Left colon (tissue), 2 donors: Measurements from ENCODE around the gene TMF1. TPM values are rescaled to one million over a fixed set of nuclear protein-coding genes. Genes with fewer than 3 reads are reported as not detected.

Experiments used
- ATAC-seq: fragments of 200-7000 bp; cut with Tn5 transposase; one replicate; pipeline ENCODE4 v1.9.1; 2020; ENCODE audit warnings: mild to moderate bottlenecking, moderate library complexity
- DNase-seq, 2 donors: peaks; one replicate each; pipeline ENCODE4 v3.0.0-alpha.2; 2020
- intact Hi-C, 2 donors: fragments of 100-400 bp; cut with DNase I in 1 of 2; cut with micrococcal nuclease in 1 of 2; formaldehyde crosslinking; loops; one replicate each; pipeline versions ENCODE4 v1.11.2 to v1.14.0; 2022; cut with DNase I, micrococcal nuclease
- long read RNA-seq: library from polyadenylated mRNA; unstranded; transcript quantifications from one replicate; pipeline ENCODE4 v2.0.0, GENCODE V29; 2021
- total RNA-seq, 2 donors: library from RNA; stranded (reverse); fragmentation: NEBNext Ultra II Directional; extraction: Animal tissue kit (Norgen Biotek cat#: 25700); gene quantifications; one replicate each; pipeline ENCODE4 v1.2.1, GENCODE V29; 2021
- donor health status: DM: no; HTN: no; CAD: no.
- donor health status: DM: yes; HTN: yes; CAD: no.

The TMF1 gene, protein sequence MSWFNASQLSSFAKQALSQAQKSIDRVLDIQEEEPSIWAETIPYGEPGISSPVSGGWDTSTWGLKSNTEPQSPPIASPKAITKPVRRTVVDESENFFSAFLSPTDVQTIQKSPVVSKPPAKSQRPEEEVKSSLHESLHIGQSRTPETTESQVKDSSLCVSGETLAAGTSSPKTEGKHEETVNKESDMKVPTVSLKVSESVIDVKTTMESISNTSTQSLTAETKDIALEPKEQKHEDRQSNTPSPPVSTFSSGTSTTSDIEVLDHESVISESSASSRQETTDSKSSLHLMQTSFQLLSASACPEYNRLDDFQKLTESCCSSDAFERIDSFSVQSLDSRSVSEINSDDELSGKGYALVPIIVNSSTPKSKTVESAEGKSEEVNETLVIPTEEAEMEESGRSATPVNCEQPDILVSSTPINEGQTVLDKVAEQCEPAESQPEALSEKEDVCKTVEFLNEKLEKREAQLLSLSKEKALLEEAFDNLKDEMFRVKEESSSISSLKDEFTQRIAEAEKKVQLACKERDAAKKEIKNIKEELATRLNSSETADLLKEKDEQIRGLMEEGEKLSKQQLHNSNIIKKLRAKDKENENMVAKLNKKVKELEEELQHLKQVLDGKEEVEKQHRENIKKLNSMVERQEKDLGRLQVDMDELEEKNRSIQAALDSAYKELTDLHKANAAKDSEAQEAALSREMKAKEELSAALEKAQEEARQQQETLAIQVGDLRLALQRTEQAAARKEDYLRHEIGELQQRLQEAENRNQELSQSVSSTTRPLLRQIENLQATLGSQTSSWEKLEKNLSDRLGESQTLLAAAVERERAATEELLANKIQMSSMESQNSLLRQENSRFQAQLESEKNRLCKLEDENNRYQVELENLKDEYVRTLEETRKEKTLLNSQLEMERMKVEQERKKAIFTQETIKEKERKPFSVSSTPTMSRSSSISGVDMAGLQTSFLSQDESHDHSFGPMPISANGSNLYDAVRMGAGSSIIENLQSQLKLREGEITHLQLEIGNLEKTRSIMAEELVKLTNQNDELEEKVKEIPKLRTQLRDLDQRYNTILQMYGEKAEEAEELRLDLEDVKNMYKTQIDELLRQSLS
- 10 to 100 TPM; 44.7 to 47.2 TPM for total RNA-seq
- long read RNA-seq, full-length matches to known transcripts = 12 of 77 reads
- long read RNA-seq, partial matches to known transcripts = 59 of 77 reads
- long read RNA-seq, other reads (novel, unspliced or antisense) = 6 of 77 reads

DNA sequence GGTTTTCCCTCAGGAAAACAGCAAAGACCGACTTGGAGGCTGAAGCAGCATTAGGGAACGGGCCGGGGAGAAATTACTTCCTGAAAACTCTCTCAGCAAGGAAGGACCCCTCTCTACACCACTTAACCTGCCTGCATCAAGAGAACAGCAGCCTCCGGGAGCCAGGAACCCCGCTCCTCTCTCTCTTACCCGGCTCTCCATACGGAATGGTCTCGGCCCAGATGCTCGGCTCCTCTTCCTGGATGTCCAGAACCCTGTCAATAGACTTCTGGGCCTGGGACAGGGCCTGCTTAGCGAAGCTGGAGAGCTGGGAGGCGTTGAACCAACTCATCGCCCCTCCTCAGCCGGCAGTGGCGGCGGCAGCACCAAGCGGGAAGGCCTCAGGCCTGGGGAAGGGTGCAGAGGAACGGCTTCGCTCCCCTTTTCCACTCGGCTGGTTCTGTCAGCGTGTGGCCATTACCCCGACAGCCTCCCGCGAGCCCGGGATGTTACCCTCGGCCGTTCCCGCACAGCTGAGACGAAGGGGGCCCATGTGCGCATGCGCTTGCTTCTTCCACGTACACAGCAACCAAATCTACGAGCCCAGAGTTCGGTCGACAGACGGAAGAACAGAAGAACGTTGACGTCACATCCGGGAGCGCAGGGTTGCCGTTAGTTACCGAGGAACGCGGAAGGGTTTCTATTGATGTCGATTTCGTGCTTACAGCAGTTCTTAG, at the start of gene TMF1:
Gene TMF1 (minus strand): TSS at position 578 of the 716 bp plus-strand sequence. CDS start 247 bp downstream, at position 331.
- intact Hi-C loops = no loop called here
- ATAC-seq = peak; percentile 93
- peak; percentile 98 to 99 for DNase-seq

DNA sequence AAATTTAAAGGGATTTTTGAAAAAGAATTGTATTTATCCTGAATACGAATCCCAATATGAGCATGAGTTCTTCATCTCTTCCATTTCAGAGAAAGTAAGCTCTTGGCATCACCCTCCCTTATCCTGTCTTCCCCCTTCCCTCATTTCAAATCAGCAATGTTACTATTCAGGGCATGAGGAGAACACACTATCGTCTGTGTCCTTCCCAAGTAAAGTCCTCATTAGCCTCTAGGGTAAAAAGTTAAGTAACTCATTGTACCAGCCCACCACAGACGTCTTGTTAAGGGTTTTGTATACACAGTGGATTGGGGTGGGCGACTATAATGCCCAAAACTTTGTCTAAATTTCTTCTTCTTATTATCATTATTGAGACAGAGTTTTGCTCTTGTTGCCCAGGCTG, 47.4 kb upstream of the TMF1 start:
- DNase-seq (no peak), ATAC-seq (no peak)
- intact Hi-C loops = no loop called here

DNA sequence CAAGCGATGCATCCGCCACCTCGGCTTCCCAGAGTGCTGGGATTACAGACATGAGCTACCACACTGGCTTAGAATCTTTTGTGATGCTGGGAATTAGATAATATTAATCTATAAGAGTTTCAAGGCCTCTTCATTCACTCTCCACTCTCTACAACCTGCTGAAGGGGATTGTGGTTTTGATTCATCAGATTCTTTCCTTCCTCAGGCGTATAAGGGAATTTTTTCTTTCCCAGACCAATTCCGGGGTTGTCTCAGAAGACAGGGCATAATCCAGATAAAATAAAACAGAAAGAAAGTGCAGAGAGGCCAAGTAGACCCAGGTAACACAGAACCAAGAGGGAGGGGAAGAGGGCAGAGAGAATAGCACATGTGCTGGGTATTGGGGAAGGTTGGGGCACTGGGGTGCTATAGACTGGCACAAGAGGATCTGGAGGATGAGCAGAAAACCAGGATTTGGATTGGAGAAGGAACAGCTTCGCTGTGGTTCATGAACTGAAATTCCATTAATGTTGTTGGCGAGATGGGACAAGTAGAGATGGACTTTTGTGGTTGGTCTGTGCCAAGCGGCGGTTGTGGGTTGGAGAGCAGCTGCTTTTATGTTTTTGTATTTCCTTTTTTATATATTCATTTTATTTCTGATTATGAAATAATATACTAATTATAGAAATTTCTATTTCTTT, 45.4 kb upstream of the TMF1 start:
- no peak for ATAC-seq
- intact Hi-C loops = no loop called here
- DNase-seq = no peak

DNA sequence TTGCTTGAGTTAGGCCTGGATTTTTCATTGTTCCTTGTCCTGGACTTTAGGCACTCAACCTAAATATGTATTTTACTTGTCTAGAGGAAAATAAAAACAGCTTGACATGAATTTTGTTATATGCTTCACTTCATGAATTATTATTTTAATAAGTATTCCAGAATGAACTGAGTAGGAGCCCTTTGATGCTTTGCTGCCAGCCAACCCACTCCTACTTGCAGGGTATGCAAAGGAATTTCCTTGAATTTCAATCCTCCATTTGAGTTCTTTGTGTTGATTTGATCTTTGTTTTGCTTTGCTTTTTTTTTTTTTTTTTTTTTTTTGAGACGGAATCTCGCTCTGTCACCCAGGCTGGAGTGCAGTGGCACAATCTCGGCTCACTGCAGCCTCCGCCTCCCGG, 44.2 kb upstream of the TMF1 start:
- DNase-seq (no peak), ATAC-seq (no peak)
- intact Hi-C loops = no loop called here

DNA sequence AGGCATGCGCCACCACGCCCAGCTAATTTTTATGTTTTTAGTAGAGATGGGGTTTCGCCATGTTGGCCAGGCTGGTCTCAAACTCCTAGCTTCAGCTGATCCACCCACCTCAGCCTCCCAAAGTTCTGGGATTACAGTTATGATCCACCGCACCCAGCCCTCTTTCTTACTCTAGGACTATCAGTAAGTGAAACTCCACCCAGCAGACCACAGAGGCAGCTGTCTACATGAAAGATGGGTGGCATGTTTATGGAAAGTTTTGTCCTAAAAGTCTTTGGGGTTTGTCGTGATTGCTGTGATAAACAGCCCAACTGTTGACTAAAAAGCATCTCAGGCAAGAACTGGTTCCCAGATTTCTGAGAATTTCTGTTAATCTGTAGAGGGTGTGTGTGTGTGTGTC, 43.5 kb upstream of the TMF1 start:
- intact Hi-C loops = no loop called here
- no peak for DNase-seq
- no peak for ATAC-seq

DNA sequence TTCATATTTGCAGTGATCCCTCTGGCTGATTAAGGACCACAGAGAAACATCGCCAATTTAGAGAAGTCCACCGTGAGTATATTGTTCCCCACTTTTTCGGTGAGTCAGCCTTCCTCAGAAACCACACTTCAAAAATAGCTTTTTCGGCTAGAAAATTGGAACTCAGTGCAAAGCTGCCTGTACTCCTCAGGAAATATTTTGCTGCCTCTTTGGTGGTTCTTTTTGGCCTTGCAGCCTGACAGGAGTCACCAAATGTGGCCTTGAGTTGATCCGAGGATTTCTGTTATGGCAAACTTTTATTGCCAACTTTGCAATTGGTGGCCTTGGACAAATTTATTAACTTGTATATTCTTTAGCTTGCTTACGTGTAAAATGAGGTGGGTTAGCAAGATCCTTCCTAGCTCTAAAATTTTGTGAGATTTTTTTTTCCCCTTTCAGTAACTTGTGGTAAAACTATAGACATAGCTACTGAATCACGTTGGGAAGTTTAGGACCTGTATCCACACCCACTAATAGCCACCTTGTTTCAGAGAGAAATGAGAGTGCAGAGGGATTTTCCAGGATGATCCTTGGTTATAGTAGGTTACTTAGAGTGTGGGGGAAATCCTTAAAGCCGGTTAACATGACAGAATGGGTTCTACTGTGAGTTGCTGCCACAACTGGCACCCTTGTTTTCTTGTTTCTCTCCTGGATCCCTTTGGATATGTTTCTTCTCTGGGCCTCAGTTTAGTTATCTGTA, 42.5 kb upstream of the TMF1 start:
- DNase-seq (no peak), ATAC-seq (no peak)
- intact Hi-C loops = no loop called here

DNA sequence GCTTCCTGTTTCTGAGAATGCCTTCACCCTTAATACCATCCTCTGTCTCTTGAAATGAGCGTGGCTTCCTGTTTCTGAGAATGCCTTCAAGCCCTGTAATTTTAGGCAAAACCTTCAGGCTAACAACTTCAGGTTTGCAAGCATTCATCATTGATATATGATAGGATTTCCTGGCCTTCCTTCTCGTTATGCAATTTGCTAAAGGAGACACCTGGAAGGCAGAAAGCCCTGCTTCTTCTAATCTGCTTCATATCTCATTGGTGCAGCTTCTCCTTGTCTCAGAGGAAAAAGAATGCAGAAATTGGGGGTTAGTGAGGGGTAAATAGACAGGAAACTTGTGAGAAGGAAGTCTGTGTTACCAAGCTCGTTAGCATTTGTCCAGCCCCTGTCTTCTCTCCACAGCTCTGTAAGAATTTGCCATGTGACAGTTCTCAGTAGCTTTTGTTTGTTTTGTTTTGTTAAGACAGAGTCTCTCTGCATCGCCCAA, 39.9 kb upstream of the TMF1 start:
- intact Hi-C loops = no loop called here
- DNase-seq = no peak
- no peak for ATAC-seq

DNA sequence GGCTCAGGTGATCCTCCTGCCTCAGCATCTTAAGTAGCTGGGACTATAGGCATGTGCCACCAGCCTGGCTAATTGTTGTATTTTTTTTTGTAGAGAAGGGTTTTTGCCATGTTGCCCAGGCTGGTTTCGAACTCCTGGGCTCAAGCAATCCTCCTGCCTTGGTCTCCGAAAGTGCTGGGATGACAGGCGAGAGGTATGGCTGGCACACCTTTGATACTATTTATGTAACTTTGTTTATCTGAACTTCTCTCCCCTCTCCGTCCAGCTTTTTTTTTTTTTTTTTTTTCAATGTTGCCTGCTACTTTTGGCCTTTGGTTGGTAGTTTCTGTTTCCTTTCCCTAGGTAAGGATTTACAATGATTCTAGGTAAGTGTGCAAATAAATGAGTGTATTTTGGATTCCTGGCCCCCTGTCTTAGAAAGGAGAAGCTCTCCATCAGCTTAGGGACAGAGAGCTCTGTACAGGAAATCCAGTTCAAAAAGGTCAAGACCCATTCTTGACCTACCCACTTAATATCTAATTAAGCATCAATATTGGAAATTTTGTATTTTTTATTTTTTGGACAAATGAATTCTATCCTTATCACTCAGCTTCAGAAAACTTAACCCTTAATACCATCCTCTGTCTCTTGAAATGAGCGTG, 39.4 kb upstream of the TMF1 start:
- no peak for ATAC-seq
- DNase-seq = no peak
- intact Hi-C loops = no loop called here

DNA sequence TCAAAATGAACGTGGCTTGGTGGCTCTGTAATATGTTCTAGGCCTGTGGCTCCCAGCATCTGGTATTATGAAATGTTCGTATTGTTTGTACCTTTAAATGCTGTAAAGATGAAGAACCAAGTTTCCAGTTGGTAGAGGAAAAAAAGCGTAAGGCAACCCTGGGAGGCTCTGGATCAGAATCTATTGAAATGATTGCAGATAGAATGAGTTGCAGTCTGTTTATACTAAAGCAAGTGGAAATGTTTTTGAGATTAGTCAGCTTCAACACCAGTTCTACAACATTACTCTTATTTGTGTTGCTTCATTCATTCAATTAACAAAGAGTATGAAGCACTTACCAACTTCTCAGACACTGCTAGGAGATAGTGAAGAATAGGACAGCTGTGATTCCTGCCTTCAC, 37.9 kb upstream of the TMF1 start:
- DNase-seq (no peak), ATAC-seq (no peak)
- intact Hi-C loops = no loop called here

DNA sequence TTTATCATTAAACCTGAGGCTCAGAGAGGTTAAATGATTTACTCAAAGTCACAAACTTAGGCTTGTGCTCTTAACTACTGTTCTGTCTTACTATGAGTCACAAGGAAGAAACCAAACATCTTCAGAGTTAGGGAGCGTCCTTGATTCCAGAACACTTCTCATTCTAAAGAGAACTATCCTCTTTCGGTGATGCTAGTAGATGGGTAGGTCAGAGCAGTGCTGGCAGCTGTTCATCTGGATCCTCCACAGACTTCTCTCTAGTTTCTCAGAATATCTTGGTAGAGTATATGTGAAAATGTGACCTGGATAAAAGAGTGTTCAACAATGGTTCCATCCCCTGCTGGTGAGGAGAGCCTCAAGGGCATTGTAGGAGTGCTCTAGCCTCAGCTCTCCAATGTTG, 35.9 kb upstream of the TMF1 start:
- intact Hi-C loops = no loop called here
- DNase-seq = no peak
- peak; percentile 9 for ATAC-seq

DNA sequence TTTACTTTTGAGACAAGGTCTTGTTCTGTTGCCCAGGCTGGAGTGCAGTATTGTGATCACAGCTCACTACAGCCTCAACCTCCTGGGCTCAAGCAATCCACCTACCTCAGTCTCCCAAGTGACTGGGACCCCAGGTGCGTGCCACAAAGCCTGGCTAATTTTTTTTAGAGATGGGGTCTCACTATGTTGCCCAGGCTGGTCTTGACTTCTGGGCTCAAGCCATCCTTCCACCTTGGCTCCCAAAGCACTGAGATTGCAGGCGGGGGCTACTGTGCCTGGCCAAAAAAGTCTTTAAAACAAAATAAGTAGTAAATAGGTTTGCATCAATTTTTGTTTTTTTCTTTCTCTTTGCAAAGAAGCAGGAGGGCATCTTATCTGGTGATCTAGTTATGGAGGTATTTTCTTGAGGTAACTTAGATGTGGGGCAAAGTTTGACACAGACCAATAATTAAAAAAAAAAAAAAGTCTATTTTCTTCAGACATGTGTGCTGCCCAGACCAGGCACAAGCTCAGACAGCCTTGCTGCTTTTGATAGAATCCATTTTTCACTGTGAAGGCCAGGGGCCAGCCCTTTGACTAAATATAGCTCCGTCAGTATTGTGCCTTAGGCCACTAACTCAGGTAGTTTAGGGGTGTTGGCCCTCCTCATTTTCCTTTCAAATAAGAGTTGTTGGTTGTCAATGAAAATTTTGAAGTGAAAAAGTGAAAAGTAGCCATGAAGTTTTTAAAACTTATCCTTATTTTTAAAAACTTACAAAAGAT, 35.1 kb upstream of the TMF1 start:
- intact Hi-C loops = no loop called here
- no peak for ATAC-seq
- no peak for DNase-seq

DNA sequence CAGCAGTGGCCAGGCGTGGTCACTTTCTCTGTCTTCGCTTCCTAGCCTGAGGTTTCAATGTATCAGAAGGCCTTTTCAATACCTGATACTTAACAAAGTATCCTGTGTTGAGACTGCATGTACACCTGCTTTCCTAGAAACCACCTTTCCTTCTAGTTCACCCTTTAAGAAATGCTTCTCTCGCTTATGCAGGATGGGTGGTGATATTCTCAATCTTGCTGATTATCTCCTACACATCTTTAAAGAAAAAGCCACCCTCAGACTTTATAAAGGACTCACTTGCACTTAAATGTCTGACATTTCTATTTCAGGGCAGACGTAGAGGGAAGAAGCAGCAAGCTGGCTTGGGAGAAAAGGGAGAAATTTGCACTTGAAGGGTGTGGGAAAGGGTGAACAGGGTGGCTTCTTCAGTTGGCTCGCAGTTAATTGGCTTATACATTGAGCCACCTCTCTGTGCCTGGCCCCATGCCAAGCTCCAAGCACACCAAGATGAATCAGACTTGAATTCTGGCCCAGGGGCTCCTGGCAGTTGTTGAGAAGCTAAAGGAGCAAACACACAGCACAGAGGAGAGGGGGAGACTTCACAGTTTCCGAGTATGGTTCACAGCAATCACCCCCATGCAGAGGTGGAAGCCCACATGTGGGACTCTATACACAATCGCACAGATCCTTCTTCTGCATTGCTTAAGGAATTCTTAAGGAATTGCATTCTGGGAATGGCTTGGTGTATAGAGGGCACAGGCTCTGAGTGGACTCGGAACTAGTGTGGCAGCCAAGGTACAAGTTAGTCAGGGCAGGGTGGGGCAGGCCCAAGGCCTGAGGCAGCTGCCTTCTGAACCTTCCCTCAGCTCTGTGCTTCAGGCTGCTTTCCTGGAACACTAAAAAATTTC, 33.9 kb upstream of the TMF1 start:
- intact Hi-C loops = no loop called here
- ATAC-seq (peak; percentile 81), DNase-seq (peak; percentile 92 to 94)

DNA sequence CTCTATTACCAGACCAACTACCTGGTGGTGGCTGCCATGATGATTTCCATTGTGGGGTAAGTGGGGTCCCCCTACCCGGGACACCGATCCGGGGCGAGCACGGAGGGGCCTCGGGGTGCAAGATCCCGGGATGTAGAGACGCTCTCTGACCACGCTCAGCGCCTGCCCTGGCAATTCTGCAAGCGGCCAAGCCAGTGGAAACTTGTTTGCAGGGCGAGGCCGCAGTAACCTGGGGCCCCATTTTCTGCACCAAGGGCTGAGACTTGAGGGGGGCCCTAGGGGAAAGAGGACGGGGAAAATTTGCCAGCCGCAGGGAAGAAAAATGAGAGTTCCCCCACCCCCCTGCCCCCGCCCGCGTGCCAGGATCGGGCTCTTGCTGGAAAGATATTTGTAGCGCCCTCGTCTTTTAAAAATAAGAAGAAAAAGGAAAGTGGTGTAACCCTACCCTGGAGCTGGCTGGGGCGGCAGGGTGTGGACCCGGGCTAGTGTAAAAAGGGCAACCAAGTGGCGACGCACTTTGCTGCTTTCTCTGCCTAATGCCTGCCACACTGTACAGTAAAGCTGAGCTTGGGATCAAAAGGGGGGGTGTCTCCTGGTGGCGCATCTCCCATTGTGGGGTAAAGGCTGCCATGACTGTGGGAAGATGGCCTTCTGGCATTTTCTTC, 33.2 kb upstream of the TMF1 start:
- DNase-seq (peak; percentile 43 to 53), ATAC-seq (peak; percentile 30)
- intact Hi-C loops = no loop called here

DNA sequence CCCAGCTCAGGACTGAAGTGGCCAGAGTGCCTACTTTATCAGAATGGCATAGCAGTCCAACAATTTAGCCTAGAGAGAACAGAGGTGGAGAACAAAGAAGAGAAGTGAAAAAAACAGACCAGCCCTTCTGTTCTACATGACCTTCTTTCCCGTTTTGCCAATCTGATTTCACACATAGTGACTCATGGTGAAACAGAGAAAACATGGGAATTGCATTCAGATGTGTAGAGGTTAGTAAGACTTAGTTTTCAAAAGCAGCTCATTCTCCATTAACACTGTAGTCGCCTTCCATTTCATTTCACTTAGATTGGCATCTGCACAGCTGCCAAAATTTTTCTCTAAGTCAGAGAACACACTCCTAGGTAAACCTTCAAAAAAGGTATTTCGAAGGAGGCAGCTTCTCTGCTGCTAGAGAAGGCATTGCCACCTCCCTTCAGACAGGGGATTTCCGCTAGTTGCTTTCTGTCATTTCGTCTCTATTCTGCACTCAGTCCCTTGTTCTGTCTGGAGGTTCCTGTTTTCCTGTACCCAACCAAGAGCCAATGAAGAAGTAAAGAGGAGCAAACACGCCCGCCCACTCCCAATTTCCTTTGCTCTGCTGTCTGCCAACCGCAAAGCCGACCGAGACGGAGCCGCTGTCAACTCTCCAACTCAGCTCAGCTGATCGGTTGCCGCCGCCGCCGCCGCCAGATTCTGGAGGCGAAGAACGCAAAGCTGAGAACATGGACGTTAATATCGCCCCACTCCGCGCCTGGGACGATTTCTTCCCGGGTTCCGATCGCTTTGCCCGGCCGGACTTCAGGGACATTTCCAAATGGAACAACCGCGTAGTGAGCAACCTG, 32.4 kb upstream of the TMF1 start, which contains the start of gene ARL6IP5:
Gene ARL6IP5 (plus strand): TSS at position 612 of the 842 bp plus-strand sequence. CDS start 111 bp downstream, at position 723.
- peak; percentile 95 to 96 for DNase-seq
- intact Hi-C loops = no loop called here
- ATAC-seq = peak; percentile 66
